Stimulated activated CD4-positive, alpha-beta T cell treated with anti-CD3 and anti-CD28 coated beads, Interleukin-2, amount 100 ng/mL, for 4 hours (primary cell): ENCODE measurements around the gene LRP11.
"Not testable (repeated sequence)": the region's sequence is repeated elsewhere in the genome, so short reads cannot be mapped to it uniquely, and the experiment has no call there.

Source experiments
- DNase-seq: peaks from one replicate; pipeline ENCODE4 v3.0.0-alpha.2; 2020; ENCODE audit warnings: low read depth

Gene LRP11, protein sequence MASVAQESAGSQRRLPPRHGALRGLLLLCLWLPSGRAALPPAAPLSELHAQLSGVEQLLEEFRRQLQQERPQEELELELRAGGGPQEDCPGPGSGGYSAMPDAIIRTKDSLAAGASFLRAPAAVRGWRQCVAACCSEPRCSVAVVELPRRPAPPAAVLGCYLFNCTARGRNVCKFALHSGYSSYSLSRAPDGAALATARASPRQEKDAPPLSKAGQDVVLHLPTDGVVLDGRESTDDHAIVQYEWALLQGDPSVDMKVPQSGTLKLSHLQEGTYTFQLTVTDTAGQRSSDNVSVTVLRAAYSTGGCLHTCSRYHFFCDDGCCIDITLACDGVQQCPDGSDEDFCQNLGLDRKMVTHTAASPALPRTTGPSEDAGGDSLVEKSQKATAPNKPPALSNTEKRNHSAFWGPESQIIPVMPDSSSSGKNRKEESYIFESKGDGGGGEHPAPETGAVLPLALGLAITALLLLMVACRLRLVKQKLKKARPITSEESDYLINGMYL

GRCh38 chr6:149863698-149864577, at the start of gene LRP11:
Gene LRP11, minus strand, starts transcription at chr6:149864359. Its CDS starts 339 bp downstream, at chr6:149864020.
- peak; percentile 74 for DNase-seq

DNA sequence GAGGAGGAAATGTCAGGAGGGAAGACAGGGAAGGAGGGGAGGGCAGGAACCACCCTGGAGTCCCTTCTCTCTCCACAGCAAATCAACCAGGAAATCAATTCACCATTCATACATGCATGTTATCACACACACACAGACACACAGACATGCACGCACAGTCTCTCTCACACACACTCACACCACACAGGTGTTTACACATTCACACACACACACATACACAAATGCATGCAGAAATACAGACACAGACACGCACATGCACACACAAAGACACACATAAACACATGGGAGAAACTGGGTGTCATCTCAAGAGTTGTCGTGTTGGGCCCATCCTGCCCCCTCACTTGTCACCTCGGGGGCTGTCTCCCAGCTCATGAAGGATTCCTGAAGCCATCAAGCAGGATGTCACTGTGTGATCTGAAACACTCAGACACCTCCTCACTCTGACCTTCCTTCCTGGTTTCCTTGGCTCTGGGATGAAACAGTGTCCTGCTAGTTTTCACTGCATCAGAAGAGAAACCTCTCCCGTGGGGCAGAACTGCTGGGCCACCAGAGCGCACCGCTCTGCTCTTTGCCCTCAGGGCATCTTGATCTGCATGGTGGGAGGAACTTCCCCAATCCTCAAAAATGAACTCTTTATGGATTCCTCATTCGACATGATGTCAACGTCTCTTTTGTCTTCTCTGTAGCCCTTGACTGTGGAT, 49.5 kb upstream of the LRP11 start:
- no peak for DNase-seq

GRCh38 chr6:149913085-149913484, 48.9 kb upstream of the LRP11 start:
- no peak for DNase-seq

GRCh38 chr6:149912680-149913079, 48.5 kb upstream of the LRP11 start:
- not testable (repeated sequence) for DNase-seq

- no peak for DNase-seq
Measured at GRCh38 chr6:149910721-149911151, 46.6 kb upstream of the LRP11 start.

DNA sequence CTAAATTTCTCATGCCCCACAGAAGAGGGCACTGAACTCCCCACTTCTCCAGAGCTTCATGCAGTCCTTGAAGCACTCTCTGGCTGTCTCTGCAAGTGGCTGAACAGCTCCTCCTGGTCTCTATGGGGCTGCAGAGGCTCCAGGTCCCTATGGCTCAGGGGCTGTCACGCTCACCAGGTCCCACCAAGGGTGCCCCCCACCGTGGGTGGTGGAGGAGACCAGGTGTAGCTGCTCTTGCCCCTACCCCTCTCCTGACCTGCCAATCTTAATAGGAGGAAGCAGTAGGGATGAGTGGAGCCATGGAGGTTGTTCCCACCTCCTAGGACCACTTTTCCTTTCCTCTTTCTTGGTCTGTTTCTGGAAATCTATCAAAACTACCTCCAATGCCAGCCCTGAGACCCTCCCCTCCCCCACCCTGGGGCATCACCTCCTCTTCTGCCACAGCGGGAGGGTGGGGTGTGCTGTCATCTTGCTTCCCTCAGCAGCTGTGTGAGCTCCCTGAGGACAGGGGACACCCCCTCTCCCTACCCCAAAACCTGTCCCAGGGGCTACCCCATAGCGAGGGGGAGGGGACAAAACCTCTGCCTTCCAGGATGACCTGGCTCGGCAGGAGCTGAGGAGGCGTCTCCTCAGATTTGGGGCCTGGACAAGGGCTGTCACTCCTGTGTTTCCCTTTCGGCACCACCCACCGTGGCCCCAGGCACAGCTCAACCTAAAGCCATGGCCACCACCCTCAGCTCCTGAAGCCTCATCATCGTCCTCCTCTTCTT, 45.7 kb upstream of the LRP11 start:
- no peak for DNase-seq

GRCh38 chr6:149908480-149908879, 44.3 kb upstream of the LRP11 start:
- DNase-seq = not testable (repeated sequence)

GRCh38 chr6:149907317-149907716, 43.2 kb upstream of the LRP11 start:
- no peak for DNase-seq

DNA sequence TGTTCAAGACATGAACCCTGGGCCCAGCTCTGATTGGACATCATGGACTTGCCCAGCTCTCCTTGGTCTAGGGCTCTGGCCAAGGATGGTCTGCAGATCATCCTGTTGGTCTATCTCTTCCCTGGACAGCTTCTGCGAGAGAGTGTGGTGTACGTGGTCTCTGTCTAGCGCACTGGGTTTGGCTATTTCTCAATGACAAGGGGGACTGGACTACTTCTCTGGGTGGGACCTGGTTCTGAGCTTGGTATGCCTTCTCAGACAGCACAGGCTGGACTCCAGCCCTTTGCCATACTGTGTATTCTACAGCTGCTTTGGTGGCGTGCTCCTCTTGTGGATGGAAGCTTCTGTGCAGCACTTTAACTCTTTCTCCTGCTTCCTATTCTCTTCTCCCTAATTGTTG, 42.2 kb upstream of the LRP11 start:
- no peak for DNase-seq

GRCh38 chr6:149905911-149906371, 41.8 kb upstream of the LRP11 start:
- no peak for DNase-seq

GRCh38 chr6:149905371-149905910, 41.3 kb upstream of the LRP11 start:
- no peak for DNase-seq

GRCh38 chr6:149904661-149905370, 40.7 kb upstream of the LRP11 start:
- DNase-seq = no peak

DNA sequence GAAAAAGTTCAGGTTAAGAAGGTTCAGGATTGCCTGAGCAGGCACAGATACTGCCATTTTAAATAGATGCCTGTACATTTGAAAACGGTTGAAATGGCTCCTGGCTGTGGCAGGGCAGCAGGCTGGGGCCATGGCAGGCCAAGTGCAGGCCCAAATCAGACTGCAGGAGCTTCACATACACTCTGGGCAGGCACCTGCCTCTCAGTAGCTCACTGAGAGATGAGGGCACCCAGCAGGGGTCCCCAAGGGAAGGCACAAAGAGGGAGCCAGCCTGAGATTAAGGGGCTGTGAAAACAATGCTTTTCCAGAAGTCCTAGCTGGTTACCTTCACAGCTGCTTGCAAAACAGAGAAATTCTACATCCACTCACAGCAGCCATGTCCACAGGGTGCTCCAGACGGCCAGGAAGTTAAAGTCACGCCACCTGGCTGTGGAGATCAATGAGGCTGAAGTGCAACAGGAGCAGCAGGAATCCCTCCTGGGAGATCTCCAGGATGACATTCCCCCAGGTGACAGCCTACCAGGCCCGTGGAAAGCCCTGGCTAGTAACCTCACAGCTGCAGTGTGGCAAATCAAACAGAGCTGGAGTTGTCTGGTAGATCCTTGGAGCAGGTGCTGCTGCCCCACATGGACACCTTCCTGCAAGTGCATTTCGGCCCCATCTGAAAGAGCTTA, 39.9 kb upstream of the LRP11 start:
- no peak for DNase-seq

- no peak for DNase-seq
Measured at GRCh38 chr6:149901444-149902140, 37.4 kb upstream of the LRP11 start.

- DNase-seq = no peak
Measured at GRCh38 chr6:149900620-149901443, 36.7 kb upstream of the LRP11 start.

GRCh38 chr6:149899926-149900619, 35.9 kb upstream of the LRP11 start:
- no peak for DNase-seq

- DNase-seq = no peak
Measured at GRCh38 chr6:149899486-149899885, 35.3 kb upstream of the LRP11 start.

DNA sequence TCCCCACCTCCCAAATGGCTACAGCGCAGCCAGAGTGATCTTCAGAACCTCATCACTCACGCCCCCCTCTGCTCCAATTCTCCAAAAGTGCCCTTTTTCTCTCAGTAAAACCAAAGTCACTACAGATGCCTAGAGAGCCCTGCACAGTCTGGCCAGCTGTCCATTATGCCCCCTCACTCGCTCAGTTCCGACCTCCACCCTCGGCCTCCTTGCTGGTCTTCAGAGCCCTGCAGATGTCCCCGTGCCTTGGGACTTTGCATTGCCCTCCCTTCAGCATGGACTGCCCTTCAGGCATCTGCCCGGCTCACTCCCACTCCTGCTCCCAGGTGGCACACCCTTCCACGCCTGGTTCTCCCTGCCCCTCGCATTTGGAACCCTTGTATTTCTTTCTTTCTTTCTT, 34.8 kb upstream of the LRP11 start:
- DNase-seq = no peak
